HG03066 (cell line): Measurements from ENCODE around the gene ECEL1.

Source experiments
- ATAC-seq: cut with Tn5 transposase; IDR thresholded peaks from one replicate; pipeline ENCODE4 v1.9.1; 2021; ENCODE audit warnings: low read depth; ENCODE audit not compliant: unreplicated experiment

ECEL1 gene

DNA sequence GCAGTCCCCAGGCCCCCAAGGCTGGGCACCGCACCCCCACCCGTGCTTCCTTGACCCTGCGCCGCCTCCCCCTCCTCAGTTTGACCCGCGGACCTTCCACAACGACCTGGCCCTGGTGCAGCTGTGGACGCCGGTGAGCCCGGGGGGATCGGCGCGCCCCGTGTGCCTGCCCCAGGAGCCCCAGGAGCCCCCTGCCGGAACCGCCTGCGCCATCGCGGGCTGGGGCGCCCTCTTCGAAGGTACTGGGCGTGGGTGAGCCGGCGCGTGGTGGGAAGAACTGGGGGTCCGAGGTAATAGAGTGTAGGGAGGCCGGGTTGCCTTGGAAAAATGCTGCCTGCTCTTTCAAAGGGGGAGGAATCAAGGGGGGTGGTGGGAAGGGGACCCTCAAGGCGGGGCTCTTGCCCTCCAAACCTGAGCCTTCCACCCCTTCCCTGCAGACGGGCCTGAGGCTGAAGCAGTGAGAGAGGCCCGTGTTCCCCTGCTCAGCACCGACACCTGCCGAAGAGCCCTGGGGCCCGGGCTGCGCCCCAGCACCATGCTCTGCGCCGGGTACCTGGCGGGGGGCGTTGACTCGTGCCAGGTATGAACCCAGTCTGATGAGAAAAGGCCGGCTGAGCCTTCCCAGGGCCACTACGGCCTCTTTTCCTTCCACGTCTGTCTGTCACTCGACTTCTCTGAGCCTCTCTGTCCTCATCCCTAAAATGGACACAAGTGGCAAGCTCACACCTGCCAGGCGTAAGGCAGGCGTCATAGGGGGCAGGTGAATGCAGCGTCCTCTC lies 35.2 kb upstream of the ECEL1 start:
- no peak for ATAC-seq

DNA sequence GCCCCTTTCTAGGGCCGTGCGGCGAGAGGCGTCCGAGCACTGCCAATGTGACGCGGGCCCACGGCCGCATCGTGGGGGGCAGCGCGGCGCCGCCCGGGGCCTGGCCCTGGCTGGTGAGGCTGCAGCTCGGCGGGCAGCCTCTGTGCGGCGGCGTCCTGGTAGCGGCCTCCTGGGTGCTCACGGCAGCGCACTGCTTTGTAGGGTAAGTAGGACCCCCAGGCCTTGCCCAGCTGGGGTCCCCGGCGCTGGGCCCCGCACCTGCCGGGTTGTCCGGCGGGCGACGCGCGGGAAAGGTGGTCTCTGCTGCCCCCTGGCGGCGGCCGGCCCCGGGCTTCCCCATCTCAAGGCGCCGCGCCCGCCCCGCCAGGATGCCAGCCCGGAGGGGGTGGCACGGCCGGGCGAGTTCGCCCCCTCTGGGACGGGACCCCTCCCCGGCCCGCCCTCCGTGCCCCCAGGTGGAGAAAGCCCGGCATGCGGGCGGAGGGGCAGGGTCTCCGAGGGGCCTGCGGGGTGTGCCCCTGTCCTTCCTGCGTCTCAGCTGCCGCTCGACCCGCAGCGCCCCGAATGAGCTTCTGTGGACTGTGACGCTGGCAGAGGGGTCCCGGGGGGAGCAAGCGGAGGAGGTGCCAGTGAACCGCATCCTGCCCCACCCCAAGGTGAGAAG lies 34.5 kb upstream of the ECEL1 start:
- no peak for ATAC-seq

DNA sequence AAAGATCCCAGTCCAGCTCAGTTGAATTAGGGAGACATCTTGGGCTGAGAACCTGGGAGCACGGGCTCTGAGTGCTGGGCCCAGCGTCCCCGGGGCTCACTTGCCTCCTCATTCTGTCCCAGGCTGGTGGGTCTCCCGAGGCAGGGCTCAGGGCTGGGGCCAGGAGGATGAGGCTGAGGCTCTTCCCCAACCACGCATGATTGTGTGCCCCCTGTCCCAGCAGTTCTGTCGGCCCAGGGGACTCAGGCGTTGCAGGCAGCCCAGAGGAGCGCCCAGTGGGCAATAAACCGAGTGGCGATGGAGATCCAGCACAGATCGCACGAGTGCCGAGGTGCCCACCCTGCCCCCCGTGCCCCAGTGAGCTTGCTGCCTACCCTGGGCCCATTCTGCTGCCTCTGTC lies 33.5 kb upstream of the ECEL1 start:
- ATAC-seq = no peak

DNA sequence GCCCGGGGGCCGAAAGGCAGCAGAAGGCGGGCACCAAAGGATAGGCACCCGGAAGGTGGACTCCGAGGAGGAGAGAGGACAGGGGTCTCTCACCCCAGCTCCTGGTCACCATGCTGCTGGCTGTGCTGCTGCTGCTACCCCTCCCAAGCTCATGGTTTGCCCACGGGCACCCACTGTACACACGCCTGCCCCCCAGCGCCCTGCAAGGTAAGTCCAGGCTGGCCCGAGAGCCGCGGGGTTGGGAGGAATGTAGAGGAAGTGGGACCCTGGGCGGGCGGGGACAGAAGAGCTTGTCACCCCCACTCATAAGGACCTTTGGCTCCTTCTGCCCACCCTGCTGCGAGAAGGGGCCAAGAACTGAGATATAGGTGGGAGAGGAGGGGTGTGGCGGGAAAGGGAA lies 32.9 kb upstream of the ECEL1 start:
- ATAC-seq = no peak

DNA sequence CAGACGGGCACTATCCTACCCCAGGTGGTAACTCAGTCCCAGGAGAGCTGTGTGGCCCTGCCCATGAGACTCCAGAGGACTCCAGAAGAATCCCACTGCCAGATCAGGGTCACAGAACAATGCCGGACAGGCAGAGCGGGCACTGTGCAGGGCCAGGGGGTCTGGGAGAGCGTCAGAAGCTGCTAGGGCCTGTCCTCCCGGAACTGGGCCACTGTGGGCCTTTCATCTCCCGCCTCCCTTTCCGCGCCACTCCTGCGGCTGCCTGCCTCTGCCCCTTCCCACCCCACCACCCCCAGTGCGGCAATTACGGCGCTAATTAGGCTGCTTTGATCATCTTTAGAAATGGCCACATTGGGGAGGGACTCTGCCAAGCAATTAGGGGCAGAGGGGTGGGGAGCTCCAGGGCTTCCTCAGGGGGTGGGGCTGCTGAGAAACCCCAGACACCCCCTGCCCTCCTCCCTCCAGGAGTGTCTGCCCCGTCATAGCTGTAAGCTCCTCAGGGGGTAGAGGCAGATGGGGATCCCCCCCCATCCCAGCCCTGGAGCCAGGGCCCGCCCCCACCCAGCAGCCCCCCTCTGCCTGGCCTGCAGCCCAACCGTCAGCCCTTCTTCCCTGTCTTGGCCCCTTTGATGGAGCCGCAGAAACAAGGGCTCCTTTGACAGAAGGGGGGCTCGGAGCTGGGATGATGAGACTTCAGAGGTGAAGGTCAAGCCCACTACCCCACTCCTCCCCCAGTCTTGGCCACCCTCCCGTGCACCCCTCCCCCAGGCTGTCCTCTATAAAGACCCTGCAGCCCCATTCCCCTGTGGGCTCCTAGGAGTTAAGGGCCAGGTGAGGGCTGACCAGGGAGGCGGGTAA lies 32.2 kb upstream of the ECEL1 start, which contains the start of gene PRSS56:
TSS of gene PRSS56 (plus strand) at position 808 of the 858 bp plus-strand sequence. CDS start 211 bp downstream, outside the sequence.
- ATAC-seq = no peak

DNA sequence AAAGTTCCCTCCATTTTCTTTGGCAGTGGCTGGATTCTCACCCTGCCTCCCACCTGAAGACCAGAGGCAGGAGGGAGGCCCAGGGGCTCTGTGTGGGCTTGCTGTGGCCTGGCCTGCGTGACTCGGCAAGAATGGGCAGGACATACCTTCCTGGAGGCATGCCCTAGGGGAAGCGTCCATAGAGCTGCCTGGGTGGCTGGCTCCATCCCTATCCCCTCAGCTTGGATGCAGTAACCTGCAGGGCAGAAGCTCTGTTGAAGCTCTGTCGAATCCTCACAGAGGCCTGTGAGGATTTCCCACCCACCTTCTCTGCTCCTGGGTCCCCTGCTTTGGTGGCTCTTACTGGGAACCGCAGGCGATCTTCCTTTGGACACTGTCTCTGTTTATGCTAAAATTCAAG lies 31.2 kb upstream of the ECEL1 start:
- no peak for ATAC-seq

DNA sequence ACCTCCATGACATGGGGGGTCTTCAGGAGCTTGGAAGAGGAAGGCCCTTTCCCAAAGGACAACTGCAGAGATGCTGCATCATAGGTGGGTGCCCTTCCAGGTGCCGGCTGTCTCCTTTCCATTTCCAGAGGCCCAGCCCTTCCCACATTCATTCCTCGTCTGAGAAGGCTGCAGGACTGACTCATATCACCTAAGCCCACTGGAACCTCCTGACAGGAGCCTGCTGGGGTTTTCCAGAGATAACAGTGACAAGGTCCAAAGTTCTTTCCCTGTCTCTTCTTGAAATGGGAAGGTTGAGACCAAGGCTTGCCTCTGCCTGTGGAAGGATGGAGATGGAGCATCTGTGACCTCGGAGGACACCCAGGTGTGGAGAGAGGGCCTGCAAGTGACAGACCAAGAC lies 28.9 kb upstream of the ECEL1 start:
- no peak for ATAC-seq

DNA sequence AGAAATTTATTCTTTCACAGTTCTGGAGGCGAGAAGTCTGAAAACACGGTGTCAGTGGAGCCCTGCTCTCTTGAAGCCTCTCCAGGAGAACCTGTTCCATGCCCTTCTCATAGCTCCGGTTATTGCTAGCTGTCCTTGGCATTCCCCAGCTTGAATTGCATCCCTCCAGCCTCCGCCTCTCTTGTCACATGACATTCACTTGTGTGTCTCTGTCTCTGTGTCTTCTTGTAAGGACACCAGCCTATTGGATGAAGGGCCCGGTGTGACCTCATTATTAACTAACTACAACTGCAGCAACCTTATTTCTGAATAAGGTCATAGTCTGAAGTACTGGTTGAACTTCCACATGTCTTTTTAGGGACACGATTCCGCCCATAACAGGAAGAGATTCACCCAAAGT lies 28.0 kb upstream of the ECEL1 start:
- ATAC-seq = no peak

DNA sequence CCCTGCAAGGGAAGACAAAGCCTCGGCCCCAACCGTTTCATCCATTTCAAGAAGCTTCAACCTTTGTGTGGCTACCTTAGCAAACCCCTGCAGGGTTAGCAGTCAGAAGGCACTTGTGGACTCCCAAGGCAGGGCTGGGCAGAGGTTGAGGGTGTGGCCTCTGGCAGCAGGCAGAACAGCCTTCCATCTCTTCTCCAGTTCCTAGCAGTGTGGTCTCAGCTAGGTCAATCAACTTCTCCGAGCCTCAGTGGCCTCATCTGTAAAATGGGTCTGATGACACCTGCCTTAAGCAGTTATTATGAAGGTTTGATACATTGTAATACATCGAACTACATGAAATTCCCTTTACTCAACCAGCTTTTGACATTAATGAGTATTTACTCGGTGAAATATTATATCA lies 25.7 kb upstream of the ECEL1 start:
- ATAC-seq = no peak

DNA sequence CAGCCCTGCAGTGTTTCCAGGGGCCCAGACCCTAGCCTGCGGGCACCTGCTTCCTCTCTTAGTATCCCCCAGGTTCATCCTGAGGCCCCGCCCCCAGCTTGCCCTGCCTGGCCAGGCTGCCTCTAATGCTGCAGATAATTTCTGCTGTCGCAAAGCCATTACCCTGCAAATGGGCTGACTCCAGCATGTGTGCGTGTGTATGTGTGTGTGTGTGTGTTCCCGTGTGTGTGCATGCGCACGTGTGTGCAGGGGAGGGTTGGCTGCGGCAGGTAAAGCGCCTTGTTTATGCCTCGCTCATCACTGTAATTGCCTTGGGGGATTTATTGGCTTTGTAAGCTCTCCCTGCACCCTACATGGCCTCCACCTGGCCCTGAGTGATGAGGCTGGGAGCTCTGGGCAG lies 25.0 kb upstream of the ECEL1 start:
- ATAC-seq = no peak

DNA sequence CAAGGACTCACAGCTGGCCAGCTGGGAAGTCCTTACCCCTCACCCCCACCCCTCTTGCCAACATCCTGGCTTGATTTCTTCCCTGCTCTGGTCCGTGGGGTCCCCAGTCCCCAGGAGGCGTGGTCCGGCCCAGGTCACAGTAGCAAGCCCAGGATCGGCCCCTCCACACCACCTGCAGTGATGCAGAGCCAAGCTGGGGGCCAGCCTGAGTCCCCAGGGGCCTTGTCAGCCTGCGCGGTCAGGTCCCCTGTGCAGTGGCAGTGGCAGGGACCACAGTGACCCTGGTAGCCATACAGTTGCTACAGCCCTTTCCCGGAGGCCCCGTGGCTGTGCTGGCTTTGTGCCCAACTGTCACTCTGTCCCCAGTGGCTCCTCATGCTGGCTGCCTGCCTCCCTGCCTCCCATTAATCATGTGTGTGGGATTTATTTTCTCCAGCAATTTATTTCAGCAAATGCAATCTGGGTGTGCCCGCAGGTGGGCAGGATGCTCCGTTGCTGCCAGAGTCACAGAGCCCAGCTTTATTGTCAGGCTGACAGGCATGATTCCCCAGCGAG lies 23.8 kb upstream of the ECEL1 start:
- no peak for ATAC-seq

DNA sequence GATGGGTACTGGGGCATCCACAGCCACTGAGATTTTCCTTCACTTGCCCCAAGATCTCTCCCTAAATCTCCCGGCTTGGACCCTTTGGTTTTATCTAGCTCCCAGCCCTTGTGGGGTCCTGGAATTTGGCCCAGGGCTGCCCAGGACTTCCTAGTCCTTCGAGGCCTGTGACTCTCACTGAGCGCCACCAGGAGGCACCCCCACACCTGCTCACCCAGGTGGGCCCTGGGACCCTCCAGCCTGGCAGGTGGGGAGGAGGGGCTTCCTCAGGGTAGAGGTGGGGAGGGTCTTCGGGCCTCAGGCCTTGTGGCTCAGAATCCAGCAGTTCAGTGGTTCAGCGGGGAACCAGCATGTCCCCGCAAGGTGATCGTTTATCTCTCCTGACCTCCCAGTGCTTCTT lies 20.6 kb upstream of the ECEL1 start:
- ATAC-seq = no peak

DNA sequence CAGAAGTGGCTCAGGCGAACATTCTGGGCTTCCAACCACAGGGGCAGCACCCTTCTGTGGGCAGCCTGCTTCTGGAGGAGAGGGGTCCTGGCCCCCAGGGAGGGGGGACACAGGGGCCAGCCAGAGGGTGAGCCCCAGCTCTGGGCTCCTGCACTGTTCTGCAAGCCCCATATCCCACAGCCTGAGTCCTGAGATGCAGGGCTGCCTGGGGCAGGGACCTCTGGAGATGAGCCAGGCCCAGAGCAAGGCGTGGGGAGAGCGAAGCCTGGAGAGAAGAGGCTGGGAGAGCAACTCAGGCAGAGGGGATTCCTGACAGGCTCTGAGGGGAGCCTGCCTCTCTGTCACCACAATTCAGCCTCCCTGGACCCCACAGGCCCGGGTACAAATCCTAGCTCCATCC lies 19.1 kb upstream of the ECEL1 start:
- no peak for ATAC-seq

DNA sequence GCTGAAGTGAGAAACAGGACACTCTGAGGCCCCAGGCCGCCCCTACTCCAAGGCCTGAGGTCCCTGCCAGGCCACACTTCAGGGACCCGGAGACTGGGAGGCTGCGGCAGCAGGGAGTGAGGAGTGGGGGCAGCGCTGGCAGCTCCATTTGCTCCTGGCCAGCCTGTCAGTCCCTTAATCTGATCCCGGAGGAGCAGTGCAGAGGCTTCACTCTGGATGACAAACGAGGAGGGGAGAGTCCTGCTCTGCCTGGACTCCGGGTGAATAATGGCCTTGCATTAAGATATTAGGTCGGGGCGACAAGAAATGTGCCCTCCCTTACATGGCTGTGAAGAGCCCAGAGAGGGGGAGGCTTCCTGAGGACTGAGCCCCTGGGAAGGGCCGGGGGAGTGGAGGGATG lies 18.2 kb upstream of the ECEL1 start:
- no peak for ATAC-seq

DNA sequence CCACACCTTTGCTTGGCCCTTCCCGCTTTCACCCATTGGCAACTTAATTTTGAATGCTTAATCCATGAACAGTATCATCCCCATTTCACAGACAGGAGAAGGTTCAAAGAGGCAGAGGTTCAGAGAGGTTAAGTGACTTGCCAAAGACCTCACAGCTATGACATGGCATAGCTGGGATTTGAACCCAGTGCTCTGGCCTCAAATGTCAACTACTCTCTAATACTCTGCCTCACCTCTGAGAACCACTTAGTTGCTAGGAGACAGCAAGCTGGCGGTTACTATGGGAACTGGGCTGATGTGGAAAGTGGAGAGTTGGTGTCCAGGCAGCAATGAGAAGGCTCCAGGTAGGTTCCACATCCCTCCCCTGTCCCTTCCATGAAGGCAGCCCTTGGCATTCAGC lies 16.8 kb upstream of the ECEL1 start:
- no peak for ATAC-seq

DNA sequence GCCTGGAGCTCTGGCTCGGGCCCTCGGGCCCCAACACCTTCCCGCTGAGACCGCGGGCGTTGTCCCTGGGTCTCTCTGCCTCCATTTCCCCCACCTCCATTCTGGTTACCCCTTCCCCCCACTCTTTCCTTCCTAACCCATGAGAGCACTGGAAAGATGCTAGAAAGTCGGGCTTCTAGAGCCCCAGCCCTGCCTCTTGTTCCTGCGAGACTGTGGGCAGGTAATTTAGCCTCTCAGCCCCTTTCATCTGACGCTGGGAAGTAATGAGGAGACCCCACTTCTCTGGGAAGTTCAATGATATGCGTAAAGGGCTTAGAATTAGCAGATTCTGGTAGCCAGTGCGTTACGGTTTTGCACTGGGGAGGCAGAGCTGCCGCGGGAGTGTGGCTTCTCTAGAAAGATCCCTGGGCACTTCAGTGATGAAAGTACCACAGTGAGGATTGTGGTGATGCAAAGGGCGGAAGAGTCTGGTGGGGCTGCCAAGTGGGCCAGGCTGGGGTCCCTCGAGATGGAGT lies 16.2 kb upstream of the ECEL1 start:
- no peak for ATAC-seq

DNA sequence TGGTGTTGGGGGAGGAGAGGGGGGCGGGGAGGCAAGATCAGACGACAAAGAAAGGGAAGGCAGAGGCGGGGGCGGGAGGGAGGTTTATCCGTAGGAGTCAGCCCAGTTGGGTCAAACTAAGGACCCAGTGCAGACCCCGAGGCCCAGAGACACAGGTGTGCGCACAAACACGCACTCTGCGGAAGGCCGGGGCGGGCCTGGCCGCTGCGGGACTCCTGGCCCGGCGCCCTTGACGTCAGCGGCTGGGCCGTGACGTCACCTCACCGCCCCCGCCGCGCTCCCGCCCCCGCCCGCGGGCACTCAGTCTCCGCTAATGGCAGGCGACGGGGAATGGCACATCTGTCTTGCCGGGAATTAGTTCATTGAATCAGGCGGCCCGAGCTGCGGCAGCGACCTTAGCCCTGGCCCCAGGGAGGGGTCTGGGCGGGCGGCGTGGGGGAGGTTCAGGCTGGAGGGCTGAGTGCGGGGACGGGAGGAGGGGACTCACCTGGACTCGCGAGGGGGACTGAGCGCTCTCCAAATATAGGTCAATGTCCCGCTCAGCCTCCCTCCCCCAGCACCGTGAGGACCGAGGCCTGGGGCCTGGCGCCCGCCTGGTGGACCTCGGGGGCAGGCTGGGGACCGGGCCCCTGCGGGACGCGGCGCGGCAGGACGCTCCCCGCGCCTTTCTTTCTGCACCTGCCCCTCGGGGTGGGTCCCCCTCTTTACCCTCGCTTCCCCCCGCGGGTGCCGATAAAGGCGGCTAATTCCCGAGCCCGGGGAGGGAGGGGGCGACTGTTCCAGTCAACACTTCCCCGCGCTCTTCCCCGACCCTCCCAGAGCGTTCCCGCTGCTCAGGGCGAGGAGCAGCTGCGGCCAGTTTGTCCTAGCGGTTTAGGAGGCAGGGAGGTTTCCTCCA lies 15.5 kb upstream of the ECEL1 start:
- no peak for ATAC-seq

DNA sequence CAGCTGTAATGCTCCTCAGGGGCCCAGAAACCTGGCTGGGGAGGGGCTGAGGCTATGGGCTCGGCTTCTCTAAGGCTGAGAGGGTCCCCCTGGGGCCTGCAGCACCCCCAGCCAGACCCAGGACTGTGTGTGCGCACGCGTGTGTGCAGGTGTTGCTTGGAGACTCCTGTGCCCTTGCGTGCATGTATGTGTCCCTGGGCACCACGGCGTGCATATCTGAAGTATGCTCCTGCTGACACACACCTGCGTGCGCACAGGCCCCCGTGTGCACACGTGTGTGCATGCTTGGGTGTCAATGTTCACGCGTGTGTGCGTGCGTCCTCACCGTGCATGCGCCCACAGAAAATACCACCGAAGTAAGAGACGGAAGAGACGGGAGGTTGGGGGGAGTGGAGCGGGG lies 14.9 kb upstream of the ECEL1 start:
- no peak for ATAC-seq

DNA sequence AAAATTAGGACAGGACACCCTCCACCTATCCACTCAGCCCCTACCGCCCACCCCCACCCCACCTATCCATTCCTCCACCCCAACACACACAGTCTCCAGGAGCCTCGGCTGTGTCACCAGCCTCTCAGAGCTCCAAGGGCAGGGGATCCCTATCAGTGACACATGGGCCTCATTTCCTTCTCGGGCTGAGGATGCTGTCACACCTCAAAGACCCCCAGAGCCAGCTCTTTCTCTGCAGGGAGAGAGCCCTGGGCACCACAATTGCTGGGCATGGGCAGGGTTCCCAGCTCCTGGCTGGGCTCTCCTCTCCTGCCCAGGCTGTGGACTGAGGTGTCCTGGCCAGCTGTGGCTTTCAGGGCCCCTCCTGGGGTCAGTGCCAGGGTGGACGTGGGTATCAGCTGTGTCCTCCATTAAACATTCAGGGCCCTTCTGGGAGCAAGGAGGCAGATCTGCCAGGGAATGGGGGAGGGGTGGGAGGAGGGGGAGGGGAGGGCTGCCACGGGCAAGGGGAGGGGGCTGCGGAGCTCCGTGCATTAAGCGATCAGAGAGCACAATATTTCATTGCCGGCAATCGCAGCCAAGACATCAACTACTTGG lies 14.3 kb upstream of the ECEL1 start:
- no peak for ATAC-seq
